HepG2 (cell line): ENCODE results near the gene GLIS2. TPM values are rescaled to one million over a fixed set of nuclear protein-coding genes. Genes with fewer than 3 reads are reported as not detected.

Experiments
- ATAC-seq: fragments of 200-7000 bp; cut with Tn5 transposase; 3 replicates; pipeline ENCODE4 v1.9.1; 2020; ENCODE audit warnings: mild to moderate bottlenecking, moderate library complexity
- BruUV-seq: library from RNA; stranded (reverse); fragments of 400-500 nt; replicated peaks from 2 replicates; lab custom pipeline; 2021; lab: Mats Ljungman, UMichigan
- CTCF ChIA-PET: fragments of 300-600 bp; formaldehyde crosslinking; extraction: SDS; loops from one replicate; lab custom pipeline; 2021; ENCODE audit warnings: low total read pairs, inconsistent platforms, low intra/inter-chr PET ratio; lab: Yijun Ruan, JAX
- POLR2A ChIA-PET: fragments of 350-600 bp; sonication (Branson Sonifier 250); formaldehyde crosslinking; loops from one replicate; lab custom pipeline; 2020; ENCODE audit warnings: antibody characterized with exemption, inconsistent platforms; lab: Yijun Ruan, JAX
- DNase-seq: peaks from one replicate; pipeline ENCODE4 v3.0.0-alpha.2; 2015; ENCODE audit warnings: low spot score
- FAIRE-seq: peaks from 3 replicates; lab custom pipeline; 2011; peaks lifted over from hg19 to GRCh38; lab: Jason Lieb, UNC
- H2AFZ ChIP-seq: one replicate; pipeline ENCODE4 v1.6.1; 2011; ENCODE audit warnings: low read length, inconsistent platforms
- H3K27ac ChIP-seq: fragments of 300-600 bp; 3 replicates; pipeline ENCODE4 v1.8.0; 2011; ENCODE audit warnings: mixed run types, mild to moderate bottlenecking, mixed read lengths, low read length, inconsistent platforms; ENCODE audit not compliant: insufficient read depth; ENCODE audit errors: extremely low read length
- H3K27me3 ChIP-seq, 2 experiments: fragments of 200-600 bp in 1 of 2; 2 replicates in 1 of 2; 3 replicates in 1 of 2; pipeline versions ENCODE4 v1.6.0 to v1.8.0; 2011; ENCODE audit warnings: low read length in 2 of 2, mild to moderate bottlenecking in 2 of 2, moderate library complexity in 2 of 2, inconsistent platforms in 1 of 2; ENCODE audit not compliant: insufficient read depth in 2 of 2, control insufficient read depth in 1 of 2
- H3K36me3 ChIP-seq, 2 experiments: fragments of 200-600 bp in 1 of 2; replicated peaks in 1 of 2; 2 replicates in 1 of 2; 3 replicates in 1 of 2; pipeline versions ENCODE4 v1.5.1 to v1.8.0; 2011; ENCODE audit warnings: low read length in 2 of 2, inconsistent platforms in 1 of 2; ENCODE audit not compliant: insufficient read depth in 2 of 2, control insufficient read depth in 1 of 2
- H3K4me1 ChIP-seq: 2 replicates; pipeline ENCODE4 v1.5.1; 2012; ENCODE audit warnings: low read length, inconsistent platforms; ENCODE audit not compliant: insufficient read depth
- H3K4me2 ChIP-seq: 2 replicates; pipeline ENCODE4 v1.6.0; 2011; ENCODE audit warnings: low read depth, low read length, inconsistent platforms
- H3K4me3 ChIP-seq, 3 experiments: fragments of 200-600 bp in 1 of 3; sonication (generic), shearing (Covaris generic) in 1 of 3; replicated peaks in 1 of 3; 2 replicates each; pipeline ENCODE4 v1.5.1; 2011 to 2016; ENCODE audit warnings: low read length in 3 of 3, inconsistent platforms in 2 of 3, low read depth in 2 of 3, mild to moderate bottlenecking in 2 of 3, control low read depth in 1 of 3, mixed read lengths in 1 of 3; ENCODE audit not compliant: insufficient read depth in 1 of 3
- H3K79me2 ChIP-seq: one replicate; pipeline ENCODE4 v1.6.1; 2011; ENCODE audit warnings: low read length, inconsistent platforms; ENCODE audit not compliant: insufficient read depth
- H3K9ac ChIP-seq: 2 replicates; pipeline ENCODE4 v1.6.0; 2011; ENCODE audit warnings: mild to moderate bottlenecking, low read depth, low read length, inconsistent platforms; ENCODE audit not compliant: insufficient read depth
- H3K9me3 ChIP-seq: 2 replicates; pipeline ENCODE4 v1.5.1; 2012; ENCODE audit warnings: mild to moderate bottlenecking, low read length
- H4K20me1 ChIP-seq: 2 replicates; pipeline ENCODE4 v1.6.0; 2011; ENCODE audit warnings: inconsistent platforms, mild to moderate bottlenecking, low read length, moderate library complexity; ENCODE audit not compliant: insufficient read depth
- ADNP ChIP-seq: sonication (generic); formaldehyde crosslinking; IDR thresholded peaks from 2 replicates; pipeline ENCODE4 v1.4.0; 2020; ENCODE audit warnings: missing genetic modification reagents
- AKAP8 ChIP-seq: sonication (generic); formaldehyde crosslinking; IDR thresholded peaks from 2 replicates; pipeline ENCODE4 v1.5.1; 2020; ENCODE audit warnings: mild to moderate bottlenecking, missing genetic modification reagents
- BRD4 ChIP-seq: sonication (generic); formaldehyde crosslinking; IDR thresholded peaks from 2 replicates; pipeline ENCODE4 v1.4.0; 2020; ENCODE audit warnings: missing genetic modification reagents
- HOXD1 ChIP-seq: sonication (generic); formaldehyde crosslinking; IDR thresholded peaks from 2 replicates; pipeline ENCODE4 v1.5.0; 2020; ENCODE audit warnings: missing genetic modification reagents
- ISX ChIP-seq: sonication (generic); formaldehyde crosslinking; conservative IDR thresholded peaks from 2 replicates; pipeline ENCODE4 v1.5.0; 2020; ENCODE audit warnings: missing genetic modification reagents
- MED13 ChIP-seq: sonication (generic); formaldehyde crosslinking; IDR thresholded peaks from 2 replicates; pipeline ENCODE4 v1.5.0; 2020; ENCODE audit warnings: missing genetic modification reagents
- MIER3 ChIP-seq: IDR thresholded peaks from 2 replicates; pipeline ENCODE4 v1.6.1; 2016; ENCODE audit warnings: missing compliant biosample characterization, borderline replicate concordance
- NFE2 ChIP-seq: sonication (generic); formaldehyde crosslinking; IDR thresholded peaks from 2 replicates; pipeline ENCODE4 v1.4.0; 2020; ENCODE audit warnings: missing genetic modification reagents
- NKX3-1 ChIP-seq: sonication (generic); formaldehyde crosslinking; IDR thresholded peaks from 2 replicates; pipeline ENCODE4 v1.5.0; 2020; ENCODE audit warnings: missing genetic modification reagents
- NR2F6 ChIP-seq, 2 experiments: IDR thresholded peaks; 2 replicates each; pipeline ENCODE4 v1.6.1; 2016; ENCODE audit warnings: antibody characterized with exemption in 1 of 2, mild to moderate bottlenecking in 1 of 2
- PHF20 ChIP-seq: sonication (generic); formaldehyde crosslinking; IDR thresholded peaks from 2 replicates; pipeline ENCODE4 v1.5.0; 2020; ENCODE audit warnings: mild to moderate bottlenecking, missing genetic modification reagents
- REL ChIP-seq: sonication (generic); formaldehyde crosslinking; conservative IDR thresholded peaks from 2 replicates; pipeline ENCODE4 v1.8.0; 2022; ENCODE audit warnings: mild to moderate bottlenecking, missing genetic modification reagents, moderate library complexity
- RFXAP ChIP-seq: sonication (generic); formaldehyde crosslinking; IDR thresholded peaks from 2 replicates; pipeline ENCODE4 v1.4.0; 2020; ENCODE audit warnings: missing genetic modification reagents, borderline replicate concordance
- RXRA ChIP-seq: sonication (generic); formaldehyde crosslinking; IDR thresholded peaks from 2 replicates; pipeline ENCODE4 v1.5.1; 2020; ENCODE audit warnings: missing genetic modification reagents
- TAF1 ChIP-seq: sonication (generic); formaldehyde crosslinking; IDR thresholded peaks from 2 replicates; pipeline ENCODE4 v1.4.0; 2020; ENCODE audit warnings: missing genetic modification reagents
- ZBTB1 ChIP-seq: sonication (generic); formaldehyde crosslinking; IDR thresholded peaks from 2 replicates; pipeline ENCODE4 v1.4.0; 2020; ENCODE audit warnings: missing genetic modification reagents, borderline replicate concordance
- ZMYM2 ChIP-seq: sonication (generic); formaldehyde crosslinking; IDR thresholded peaks from 2 replicates; pipeline ENCODE4 v1.8.0; 2022; ENCODE audit warnings: mild to moderate bottlenecking, missing genetic modification reagents
- ZMYM3 ChIP-seq: sonication (generic); formaldehyde crosslinking; IDR thresholded peaks from 2 replicates; pipeline ENCODE4 v1.5.1; 2020; ENCODE audit warnings: mild to moderate bottlenecking, missing genetic modification reagents
- ZNF296 ChIP-seq: sonication (generic); formaldehyde crosslinking; conservative IDR thresholded peaks from 2 replicates; pipeline ENCODE4 v1.5.0; 2020; ENCODE audit warnings: mild to moderate bottlenecking, missing genetic modification reagents
- ZNF460 ChIP-seq: sonication (generic); formaldehyde crosslinking; IDR thresholded peaks from 2 replicates; pipeline ENCODE4 v1.5.1; 2020; ENCODE audit warnings: missing genetic modification reagents, mild to moderate bottlenecking, borderline replicate concordance
- ZNF670 ChIP-seq: sonication (generic); formaldehyde crosslinking; IDR thresholded peaks from 2 replicates; pipeline ENCODE4 v1.8.0; 2022; ENCODE audit warnings: mild to moderate bottlenecking, missing genetic modification reagents, borderline replicate concordance
- ZNF747 ChIP-seq: sonication (generic); formaldehyde crosslinking; IDR thresholded peaks from 2 replicates; pipeline ENCODE4 v1.8.1; 2023; ENCODE audit warnings: missing genetic modification reagents, mild to moderate bottlenecking, borderline replicate concordance
- WGBS: methylation state at CpG from one replicate; pipeline ENCODE4 v1.1.6; 2017; ENCODE audit warnings: low lambda C conversion rate; 5-methylcytosine and 5-hydroxymethylcytosine counted together
- in situ Hi-C: cut with HindIII; loops from 2 replicates; pipeline ENCODE4 v1.10.0; 2017; ENCODE audit warnings: low pct_unique_long_range_greater_than_20kb; ENCODE audit not compliant: extremely low pct_ligation_motif_present
- intact Hi-C: fragments of 100-400 bp; cut with micrococcal nuclease; formaldehyde crosslinking; loops from one replicate; pipeline ENCODE4 v1.10.0; 2022; ENCODE audit not compliant: unreplicated experiment
- polyA plus RNA-seq, 8 experiments: library from polyadenylated mRNA; depleted of rRNA in 3 of 8; stranded (reverse) in 7 of 8; unstranded in 1 of 8; fragments of >200 nt; fragmentation: Illumina TruSeq in 4 of 8; extraction: Trizol in 4 of 8; gene quantifications; 2 replicates each; pipeline versions ENCODE4 v1.2.1 to v1.2.3, GENCODE V29; 2011 to 2016; ENCODE audit warnings: low read depth in 4 of 8, missing spikeins in 1 of 8, mixed read lengths in 1 of 8; ENCODE audit not compliant: insufficient read depth in 1 of 8
- total RNA-seq, 5 experiments: library from RNA; depleted of rRNA; stranded (reverse); fragments of >200 nt; fragmentation: Illumina TruSeq; extraction: Trizol; gene quantifications; 2 replicates each; pipeline ENCODE4 v1.2.3, GENCODE V29; 2016; ENCODE audit warnings: low read depth in 1 of 5
- TF ChIP-seq, protein P1 (sequence below): sonication (generic); formaldehyde crosslinking; IDR thresholded peaks from 2 replicates; pipeline ENCODE4 v1.5.0; 2020; ENCODE audit warnings: missing genetic modification reagents
- TF ChIP-seq, protein P2 (sequence below): sonication (generic); formaldehyde crosslinking; IDR thresholded peaks from 2 replicates; pipeline ENCODE4 v1.8.0; 2022; ENCODE audit warnings: missing genetic modification reagents, low read depth, mild to moderate bottlenecking, borderline replicate concordance
- TF ChIP-seq, protein P3 (sequence below): sonication (generic); formaldehyde crosslinking; IDR thresholded peaks from 2 replicates; pipeline ENCODE4 v1.8.0; 2022; ENCODE audit warnings: missing genetic modification reagents, mild to moderate bottlenecking, inconsistent platforms, borderline replicate concordance

Gene GLIS2
- total and polyA plus RNA-seq, 2 of the 13 experiments (the other 11 are each of a cell fraction or from before 2014, with no cell fraction given): 0.28 to 0.29 TPM

DNA sequence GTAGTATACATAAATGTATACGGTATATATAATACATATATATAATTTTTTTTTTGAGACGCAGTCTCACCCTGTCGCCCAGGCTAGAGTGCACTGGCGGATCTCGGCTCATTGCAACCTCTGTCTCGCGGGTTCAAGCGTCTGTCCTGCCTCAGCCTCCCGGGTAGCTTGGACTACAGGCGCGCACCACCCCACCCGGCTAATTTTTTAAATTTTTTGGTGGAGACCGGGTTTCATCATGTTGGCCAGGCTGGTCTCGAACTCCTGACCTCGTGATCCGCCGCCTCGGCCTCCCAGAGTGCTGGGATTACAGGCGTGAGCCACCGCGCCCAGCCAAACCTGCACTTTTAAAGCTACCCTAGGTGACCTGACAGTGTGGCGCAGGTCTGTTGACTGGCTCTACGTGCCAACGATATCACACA is 34.5 kb downstream of the GLIS2 start:
- H3K79me2 ChIP-seq: peaks cover 40% of the 10 kb centered on the region
- peak overlapping the region; percentile 89 for H3K27ac ChIP-seq
- no peaks in the 10 kb centered on the region; a peak in 2 of 5 replicates for H3K27me3 ChIP-seq
- TF ChIP-seq MED13 (CRISPR knock-in tag) (0 out of 2 replicates have a peak, but pooled peaks have one; percentile 15), TAF1 (CRISPR knock-in tag) (no peak), NKX3-1 (CRISPR knock-in tag) (0 out of 2 replicates have a peak, but pooled peaks have one; percentile 29), RFXAP (CRISPR knock-in tag) (no peak), ADNP (CRISPR knock-in tag) (peak; percentile 79; the same call in 1 of the 2 replicates), ZNF670 (0 out of 2 replicates have a peak, but pooled peaks have one; percentile 25), ZNF460 (CRISPR knock-in tag) (peak; percentile 89), MIER3 (CRISPR knock-in tag) (no peak), ZNF296 (CRISPR knock-in tag) (0 out of 2 replicates have a peak, but pooled peaks have one; percentile 21), HOXD1 (CRISPR knock-in tag) (0 out of 2 replicates have a peak, but pooled peaks have one; percentile 13), RXRA (peak; percentile 26; the same call in 1 of the 2 replicates), BRD4 (CRISPR knock-in tag) (0 out of 2 replicates have a peak, but pooled peaks have one; percentile 38), PHF20 (0 out of 2 replicates have a peak, but pooled peaks have one; percentile 7), REL (CRISPR knock-in tag) (0 out of 2 replicates have a peak, but pooled peaks have one; percentile 32), ZMYM2 (CRISPR knock-in tag) (peak; percentile 81; the same call in 1 of the 2 replicates), ZBTB1 (CRISPR knock-in tag) (no peak), ISX (CRISPR knock-in tag) (0 out of 2 replicates have a peak, but pooled peaks have one; percentile 43), AKAP8 (CRISPR knock-in tag) (0 out of 2 replicates have a peak, but pooled peaks have one; percentile 47), ZMYM3 (CRISPR knock-in tag) (peak; percentile 69), ZNF747 (CRISPR knock-in tag) (0 out of 2 replicates have a peak, but pooled peaks have one; percentile 33), NFE2 (CRISPR knock-in tag) (no peak), NR2F6 (IDR thresholded peaks at IDR 0.05) (peak; percentile 32; the same call in 1 of the 2 replicates), NR2F6 (CRISPR knock-in tag; IDR thresholded peaks at IDR 0.05) (no peak)
- TF ChIP-seq, protein P1, sequence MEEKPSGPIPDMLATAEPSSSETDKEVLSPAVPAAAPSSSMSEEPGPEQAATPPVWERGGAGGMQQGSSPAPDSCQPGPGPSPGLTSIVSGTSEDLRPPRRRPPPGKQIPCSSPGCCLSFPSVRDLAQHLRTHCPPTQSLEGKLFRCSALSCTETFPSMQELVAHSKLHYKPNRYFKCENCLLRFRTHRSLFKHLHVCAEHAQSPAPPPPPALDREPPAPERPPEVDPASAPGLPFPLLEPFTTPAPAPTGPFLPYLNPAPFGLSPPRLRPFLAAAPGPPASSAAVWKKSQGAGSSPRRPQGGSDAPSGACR (CRISPR knock-in tag): no peak
- TF ChIP-seq, protein P2, sequence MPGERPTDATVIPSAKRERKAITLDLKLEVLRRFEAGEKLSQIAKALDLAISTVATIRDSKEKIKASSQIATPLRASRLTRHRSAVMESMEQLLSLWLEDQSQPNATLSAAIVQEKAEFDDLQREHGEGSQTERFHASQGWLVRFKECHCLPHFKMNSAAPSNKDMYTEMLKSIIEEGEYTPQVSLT (CRISPR knock-in tag): no peak
- TF ChIP-seq, protein P3, sequence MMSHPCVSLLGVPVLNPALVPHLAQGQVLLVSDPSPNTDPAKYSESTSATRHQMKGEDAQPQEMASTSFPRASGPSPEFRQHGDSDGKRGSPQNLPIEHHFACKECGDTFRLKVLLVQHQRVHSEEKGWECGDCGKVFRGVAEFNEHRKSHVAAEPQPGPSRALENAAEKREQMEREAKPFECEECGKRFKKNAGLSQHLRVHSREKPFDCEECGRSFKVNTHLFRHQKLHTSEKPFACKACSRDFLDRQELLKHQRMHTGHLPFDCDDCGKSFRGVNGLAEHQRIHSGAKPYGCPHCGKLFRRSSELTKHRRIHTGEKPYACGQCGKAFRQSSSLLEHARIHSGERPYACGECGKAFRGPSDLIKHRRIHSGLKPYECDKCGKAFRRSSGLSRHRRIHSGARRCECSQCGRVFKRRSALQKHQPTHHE: no peak
- in situ Hi-C loops (loop anchor here (5.0 kb wide), 1 partner anchor 37 kb away; no protein-coding TSS in a partner anchor), intact Hi-C loops (no loop called here)
- H4K20me1 ChIP-seq: peaks cover 15% of the 10 kb centered on the region
- ChIA-PET POLR2A (interaction anchor here (0.7 to 4.4 kb wide), 9 partner anchors 12 to 96 kb away, joined by 3 to 36 read pairs (median 4); partner anchors contain the start of gene VASN), CTCF (no interaction called here)
- peaks cover 73% of the 10 kb centered on the region for H3K4me1 ChIP-seq
- H3K4me3 ChIP-seq: peak overlapping the region; percentile 92 to 100 (median 100)
- no peak overlapping the region for H2AFZ ChIP-seq
- peak overlapping the region; percentile 98 for H3K9ac ChIP-seq
- no peaks in the 10 kb centered on the region for H3K36me3 ChIP-seq
- WGBS: 22% methylated on average over 13 of the region's 24 CpGs
- H3K9me3 ChIP-seq: no peaks in the 10 kb centered on the region
- DNase-seq: no peak
- no peak for FAIRE-seq
- no TSS peak for BruUV-seq
- H3K4me2 ChIP-seq: peak overlapping the region; percentile 86
- no peak for ATAC-seq
